Gastroesophageal sphincter (tissue), 4 donors: ENCODE data around the gene DNAAF1. TPM values are rescaled to one million over a fixed set of nuclear protein-coding genes. Genes with fewer than 3 reads are reported as not detected.

Experiments used
- ATAC-seq: fragments of 150-250 bp; one replicate; pipeline ENCODE4 v1.9.1; 2016; ENCODE audit warnings: mild to moderate bottlenecking, moderate library complexity
- H3K27ac ChIP-seq, 4 donors: fragments of 200-600 bp; sonication (generic) in 3 of 4; 1 replicate in 3 of 4; 2 replicates in 1 of 4; pipeline ENCODE4 v1.5.1; 2016 to 2019
- H3K27me3 ChIP-seq: fragments of 200-600 bp; sonication (generic); one replicate; pipeline ENCODE4 v1.5.1; 2019
- H3K36me3 ChIP-seq, 2 donors: fragments of 200-600 bp; sonication (generic); one replicate each; pipeline ENCODE4 v1.5.1; 2019; ENCODE audit warnings: control low read depth in 1 of 2
- H3K4me1 ChIP-seq, 3 donors: fragments of 200-600 bp; sonication (generic); 1 replicate in 2 of 3; 2 replicates in 1 of 3; pipeline ENCODE4 v1.5.1; 2016 to 2019; ENCODE audit warnings: control low read depth in 2 of 3
- H3K4me3 ChIP-seq, 2 donors: fragments of 200-600 bp; sonication (generic); one replicate each; pipeline ENCODE4 v1.5.1; 2019; ENCODE audit warnings: mild to moderate bottlenecking in 1 of 2, moderate library complexity in 1 of 2
- H3K9me3 ChIP-seq, 3 donors: fragments of 200-600 bp; sonication (generic); one replicate each; pipeline ENCODE4 v1.5.1; 2017 to 2019; ENCODE audit warnings: control low read depth in 2 of 3
- EP300 ChIP-seq: sonication (generic); formaldehyde crosslinking; IDR thresholded peaks from one replicate; pipeline ENCODE4 v1.6.1; 2017; ENCODE audit warnings: antibody characterized with exemption, mild to moderate bottlenecking
- POLR2A ChIP-seq, 2 donors: fragments of 450-650 bp; IDR thresholded peaks; one replicate each; pipeline ENCODE4 v1.6.1; 2017; ENCODE audit warnings: antibody characterized with exemption in 2 of 2, mild to moderate bottlenecking in 2 of 2, moderate library complexity in 1 of 2
- POLR2AphosphoS5 ChIP-seq: sonication (generic); formaldehyde crosslinking; IDR thresholded peaks from one replicate; pipeline ENCODE4 v1.6.1; 2017; ENCODE audit warnings: antibody characterized with exemption
- WGBS, 2 donors: methylation state at CpG; one replicate each; pipeline ENCODE4 v1.1.5; 2018; ENCODE audit warnings: low coverage in 1 of 2; 5-methylcytosine and 5-hydroxymethylcytosine counted together
- total RNA-seq, 4 donors: library from RNA; depleted of rRNA; stranded (reverse); fragments of >200 nt; gene quantifications; one replicate each; pipeline ENCODE4 v1.1.0, GENCODE V29; 2016
- TF ChIP-seq, protein P1 (sequence below), 4 experiments: fragments of 200-600 bp in 2 of 4; fragments of 450-650 bp in 2 of 4; sonication (generic) in 1 of 4; IDR thresholded peaks; one replicate each; pipeline ENCODE4 v1.5.1; 2017 to 2019; ENCODE audit warnings: antibody characterized with exemption in 4 of 4, mild to moderate bottlenecking in 2 of 4, moderate library complexity in 2 of 4

DNAAF1 gene
- total RNA-seq, 4 donors from 2014 or later, result 0.27 TPM; not detected in 3

DNA sequence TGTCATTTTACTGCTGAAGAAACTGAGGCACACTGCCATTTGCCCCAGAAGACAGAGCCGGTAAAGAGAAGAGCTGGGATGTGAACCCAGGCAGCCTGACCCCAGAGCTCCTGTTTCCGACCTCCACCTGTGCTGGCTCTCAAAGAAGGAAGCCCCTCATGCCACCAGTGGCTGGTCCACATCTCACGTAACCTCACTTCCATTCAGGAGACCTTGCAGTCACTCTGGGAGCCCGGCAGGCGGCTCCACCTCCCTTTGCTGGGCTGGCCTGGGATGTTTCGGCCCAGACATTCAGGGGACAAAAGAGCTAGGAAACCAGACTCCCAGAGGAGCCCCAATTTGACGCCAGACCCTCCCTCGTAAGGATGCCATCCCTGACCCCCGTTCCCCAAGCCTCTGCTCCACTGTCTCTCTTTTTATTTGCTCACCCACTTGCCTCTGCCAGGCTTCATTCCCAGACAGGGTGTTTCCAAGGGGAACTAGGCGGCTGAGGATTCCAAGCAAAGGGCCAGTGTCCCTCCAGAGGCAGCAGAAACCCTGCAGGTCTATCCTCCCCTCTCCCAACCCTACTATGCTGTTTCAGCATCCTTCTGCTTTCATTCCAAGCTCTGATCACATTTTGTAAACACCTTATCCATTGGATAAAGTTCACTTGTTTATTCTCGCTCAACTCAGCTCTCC is 38.9 kb downstream of the DNAAF1 start:
- Histone ChIP-seq H3K4me1 (peaks cover 0 to 39% (median 3%) of the 10 kb centered on the region in 3 donors), H3K9me3 (no peaks in the 10 kb centered on the region), H3K27me3 (no peaks in the 10 kb centered on the region), H3K36me3 (peaks cover 0 to 61% of the 10 kb centered on the region in 2 donors), H3K27ac (peak overlapping the region in 2 of 4 donors; percentile 36 to 43), H3K4me3 (no peak overlapping the region)
- no peak for ATAC-seq
- WGBS, 2 donors, result 69 to 87% methylated on average over 2 to 3 of the region's 11 CpGs
- TF ChIP-seq EP300 (no peak), POLR2A (IDR thresholded peaks at IDR 0.05) (no peak), POLR2AphosphoS5 (no peak)
- TF ChIP-seq, protein P1, sequence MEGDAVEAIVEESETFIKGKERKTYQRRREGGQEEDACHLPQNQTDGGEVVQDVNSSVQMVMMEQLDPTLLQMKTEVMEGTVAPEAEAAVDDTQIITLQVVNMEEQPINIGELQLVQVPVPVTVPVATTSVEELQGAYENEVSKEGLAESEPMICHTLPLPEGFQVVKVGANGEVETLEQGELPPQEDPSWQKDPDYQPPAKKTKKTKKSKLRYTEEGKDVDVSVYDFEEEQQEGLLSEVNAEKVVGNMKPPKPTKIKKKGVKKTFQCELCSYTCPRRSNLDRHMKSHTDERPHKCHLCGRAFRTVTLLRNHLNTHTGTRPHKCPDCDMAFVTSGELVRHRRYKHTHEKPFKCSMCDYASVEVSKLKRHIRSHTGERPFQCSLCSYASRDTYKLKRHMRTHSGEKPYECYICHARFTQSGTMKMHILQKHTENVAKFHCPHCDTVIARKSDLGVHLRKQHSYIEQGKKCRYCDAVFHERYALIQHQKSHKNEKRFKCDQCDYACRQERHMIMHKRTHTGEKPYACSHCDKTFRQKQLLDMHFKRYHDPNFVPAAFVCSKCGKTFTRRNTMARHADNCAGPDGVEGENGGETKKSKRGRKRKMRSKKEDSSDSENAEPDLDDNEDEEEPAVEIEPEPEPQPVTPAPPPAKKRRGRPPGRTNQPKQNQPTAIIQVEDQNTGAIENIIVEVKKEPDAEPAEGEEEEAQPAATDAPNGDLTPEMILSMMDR (IDR thresholded peaks at IDR 0.05), result peak in 1 of 4 experiments; percentile 25

DNA sequence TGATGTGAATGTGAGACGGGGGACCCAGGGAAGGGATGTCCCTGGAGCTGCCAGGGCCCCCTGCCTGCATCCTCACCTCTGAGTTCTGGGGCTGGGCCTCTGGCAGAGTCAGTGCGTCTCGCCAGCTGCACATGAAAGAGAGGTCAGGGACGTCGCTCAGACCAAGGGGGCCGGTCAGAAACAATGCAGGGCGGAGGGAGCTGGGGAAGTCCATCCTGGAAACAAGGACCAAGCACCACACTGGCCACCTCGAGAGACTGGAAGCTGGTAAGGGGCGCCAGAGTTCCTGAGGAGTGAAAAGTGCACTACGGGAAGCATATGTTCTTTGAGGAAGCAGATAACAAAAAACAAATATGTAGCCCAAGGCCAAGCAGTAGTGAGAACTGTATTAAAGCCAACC is 39.7 kb downstream of the DNAAF1 start:
- H3K36me3 ChIP-seq, result peaks cover 0 to 54% of the 10 kb centered on the region in 2 donors
- peaks cover 0 to 39% (median 3%) of the 10 kb centered on the region in 3 donors for H3K4me1 ChIP-seq
- WGBS, 2 donors, result 71% methylated on average over 5 of the region's 10 CpGs; no CpG with 5 or more reads in 1 of the 2 donors
- H3K4me3 ChIP-seq, result peak overlapping the region in 1 of 2 donors; percentile 94
- no peak for ATAC-seq
- TF ChIP-seq EP300 (no peak), POLR2AphosphoS5 (no peak), POLR2A (IDR thresholded peaks at IDR 0.05) (no peak)
- TF ChIP-seq, protein P1 (IDR thresholded peaks at IDR 0.05), result no peak
- H3K27ac ChIP-seq, result peak overlapping the region in 2 of 4 donors; percentile 43 to 86
- H3K27me3 ChIP-seq, result no peaks in the 10 kb centered on the region
- H3K9me3 ChIP-seq, result no peaks in the 10 kb centered on the region

DNA sequence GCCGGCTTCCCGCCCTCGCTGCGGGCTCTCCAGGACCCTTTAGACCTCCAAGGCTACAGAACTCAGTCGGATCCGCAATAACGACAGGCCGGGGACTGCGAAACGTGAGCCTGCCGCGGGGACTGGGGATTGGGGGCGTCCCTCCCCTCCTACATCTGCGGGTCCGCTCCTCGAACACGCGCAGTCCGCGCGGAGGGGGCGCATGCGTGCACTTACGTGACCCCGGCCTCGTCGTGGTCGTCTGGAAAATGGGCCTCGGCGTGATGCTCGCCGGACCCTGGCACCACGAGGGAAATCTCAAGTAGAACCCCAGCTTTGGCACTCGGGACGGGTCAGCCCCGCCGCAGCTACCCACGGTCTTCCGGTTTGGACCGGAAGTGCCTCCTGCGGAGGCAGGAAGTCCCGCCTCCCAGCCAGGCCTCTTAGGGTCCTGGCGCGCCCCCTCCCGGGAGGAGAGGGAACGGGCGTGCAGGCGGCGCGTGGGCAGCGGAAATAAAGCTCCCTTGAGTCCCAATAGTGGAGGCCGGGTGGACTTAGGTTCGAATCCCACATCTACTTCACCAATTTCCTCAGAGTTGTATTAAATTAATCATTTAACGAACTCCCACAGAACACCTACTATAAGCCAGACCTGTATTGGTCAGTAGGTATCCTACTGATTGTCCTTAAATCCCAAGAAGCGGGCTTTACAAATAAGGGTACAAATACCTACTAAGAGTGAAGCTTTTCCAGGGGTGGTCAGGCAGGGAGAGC is 41.8 kb downstream of the DNAAF1 start, which contains the start of gene TAF1C:
Gene TAF1C, minus strand, starts transcription at position 373 of the 753 bp plus-strand sequence. CDS start 2,069 bp downstream, outside the sequence.
- ATAC-seq, result peak; percentile 97
- 0 to 40% methylated on average over 1 to 2 of the region's 55 CpGs for whole genome bisulfite sequencing, 2 donors
- TF ChIP-seq, protein P1 (IDR thresholded peaks at IDR 0.05), result peak in 3 of 4 experiments; percentile 91 to 99 (median 91)
- TF ChIP-seq POLR2AphosphoS5, result peak; percentile 84
- no peak for TF ChIP-seq EP300
- TF ChIP-seq POLR2A (IDR thresholded peaks at IDR 0.05), result peak in 1 of 2 donors; percentile 55

DNA sequence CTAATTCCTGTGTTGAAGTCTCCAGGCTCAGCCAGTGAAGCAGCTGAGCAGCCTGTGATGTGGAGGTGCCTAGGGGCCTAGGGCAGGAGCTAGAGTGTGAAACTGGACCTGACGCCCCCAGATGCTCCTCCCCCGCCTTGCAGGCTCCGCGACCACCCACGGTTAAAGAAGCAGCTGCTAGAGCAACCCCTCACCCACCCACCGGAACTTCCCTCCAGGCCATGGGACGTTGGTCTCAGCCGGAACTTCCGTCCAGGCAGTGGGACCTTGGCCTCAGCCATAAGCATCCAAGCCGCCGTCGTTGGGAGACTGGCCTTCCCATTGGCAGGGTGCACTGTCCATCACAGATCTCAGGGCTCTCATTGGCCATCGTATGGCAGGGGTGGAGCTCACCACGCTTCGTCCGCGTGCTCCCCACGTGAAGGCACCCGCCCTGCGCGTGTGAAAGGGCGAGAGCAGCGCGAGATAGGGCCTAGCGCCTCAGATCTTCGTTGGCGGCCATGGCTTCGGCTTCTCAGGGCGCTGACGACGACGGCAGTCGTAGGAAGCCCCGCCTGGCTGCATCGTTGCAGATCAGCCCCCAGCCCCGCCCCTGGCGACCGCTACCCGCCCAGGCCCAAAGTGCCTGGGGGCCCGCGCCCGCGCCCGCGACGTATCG is 45.8 kb downstream of the DNAAF1 start, which contains the start of gene ADAD2:
Gene ADAD2, plus strand, starts transcription at position 427 of the 658 bp plus-strand sequence. Its CDS starts 74 bp downstream, at position 501.
- no peak for ATAC-seq
- Histone ChIP-seq H3K36me3 (no peaks in the 10 kb centered on the region), H3K9me3 (no peaks in the 10 kb centered on the region), H3K4me3 (no peak within 1 kb of the TSS), H3K4me1 (peaks cover 0 to 11% (median 2%) of the 10 kb centered on the region in 3 donors), H3K27me3 (peaks cover 16% of the 10 kb centered on the region), H3K27ac (no peak within 1 kb of the TSS)
- TF ChIP-seq POLR2A (IDR thresholded peaks at IDR 0.05) (no peak), POLR2AphosphoS5 (no peak), EP300 (no peak)
- TF ChIP-seq, protein P1 (IDR thresholded peaks at IDR 0.05), result no peak
- 80 to 90% methylated on average over 2 of the region's 47 CpGs for WGBS, 2 donors

More for the DNA sequence above, 41.8 kb downstream of the DNAAF1 start, which contains the start of gene TAF1C:
- Histone ChIP-seq H3K36me3 (peaks cover 0 to 33% of the 10 kb centered on the region in 2 donors), H3K9me3 (no peaks in the 10 kb centered on the region), H3K4me1 (peaks cover 0 to 39% (median 3%) of the 10 kb centered on the region in 3 donors), H3K27ac (peak within 1 kb of the TSS; percentile 29 to 86 (median 80)), H3K4me3 (peak within 1 kb of the TSS; percentile 92 to 94), H3K27me3 (no peaks in the 10 kb centered on the region)
